Keratinocyte (primary cell): ENCODE results near the gene KDM5B. TPM values are rescaled to one million over a fixed set of nuclear protein-coding genes. Genes with fewer than 3 reads are reported as not detected.

Source experiments
- DNase-seq: peaks from one replicate; pipeline ENCODE4 v3.0.0-alpha.2; 2011; ENCODE audit warnings: low read depth, missing footprints, low spot score
- FAIRE-seq: peaks from 2 replicates; lab custom pipeline; 2011; peaks lifted over from hg19 to GRCh38; lab: Jason Lieb, UNC
- H2AFZ ChIP-seq: 2 replicates; pipeline ENCODE4 v1.6.0; 2012; ENCODE audit warnings: low read length, control low read depth, inconsistent platforms; ENCODE audit not compliant: control insufficient read depth
- H3K27ac ChIP-seq: 2 replicates; pipeline ENCODE4 v1.5.1; 2011; ENCODE audit warnings: low read length; ENCODE audit not compliant: control insufficient read depth, insufficient read depth
- H3K27me3 ChIP-seq: 3 replicates; pipeline ENCODE4 v1.6.0; 2011; ENCODE audit warnings: low read length; ENCODE audit not compliant: control insufficient read depth, insufficient read depth; ENCODE audit errors: extremely low read depth
- H3K36me3 ChIP-seq, 2 experiments: 2 replicates in 1 of 2; 3 replicates in 1 of 2; pipeline ENCODE4 v1.5.1; 2011; ENCODE audit warnings: low read length in 2 of 2, mild to moderate bottlenecking in 1 of 2; ENCODE audit not compliant: control insufficient read depth in 2 of 2, insufficient read depth in 2 of 2; ENCODE audit errors: extremely low read depth in 1 of 2
- H3K4me1 ChIP-seq: 3 replicates; pipeline ENCODE4 v1.5.1; 2011; ENCODE audit warnings: low read length; ENCODE audit not compliant: control insufficient read depth, insufficient read depth; ENCODE audit errors: extremely low read depth
- H3K4me2 ChIP-seq: 3 replicates; pipeline ENCODE4 v1.6.0; 2011; ENCODE audit warnings: low read depth, low read length; ENCODE audit not compliant: control insufficient read depth, insufficient read depth; ENCODE audit errors: extremely low read depth
- H3K4me3 ChIP-seq, 3 experiments: fragments of 200-600 bp in 1 of 3; sonication (generic) in 1 of 3; 2 replicates in 2 of 3; 3 replicates in 1 of 3; pipeline ENCODE4 v1.5.1; 2011 to 2016; ENCODE audit warnings: low read length in 3 of 3, mild to moderate bottlenecking in 3 of 3, control low read depth in 2 of 3, inconsistent platforms in 1 of 3, low read depth in 1 of 3, mixed read lengths in 1 of 3, mixed run types in 1 of 3, moderate library complexity in 1 of 3; ENCODE audit not compliant: control insufficient read depth in 2 of 3, insufficient read depth in 2 of 3; ENCODE audit errors: extremely low read depth in 1 of 3
- H3K79me2 ChIP-seq: 2 replicates; pipeline ENCODE4 v1.6.0; 2012; ENCODE audit warnings: low read length; ENCODE audit not compliant: control insufficient read depth, insufficient read depth
- H3K9ac ChIP-seq: 3 replicates; pipeline ENCODE4 v1.6.0; 2011; ENCODE audit warnings: low read length; ENCODE audit not compliant: control insufficient read depth, insufficient read depth; ENCODE audit errors: extremely low read depth
- H3K9me1 ChIP-seq: 3 replicates; pipeline ENCODE4 v1.6.0; 2011; ENCODE audit warnings: low read length; ENCODE audit not compliant: control insufficient read depth, insufficient read depth; ENCODE audit errors: extremely low read depth
- H3K9me3 ChIP-seq: 2 replicates; pipeline ENCODE4 v1.5.1; 2012; ENCODE audit warnings: low read depth, low read length; ENCODE audit not compliant: control insufficient read depth
- H4K20me1 ChIP-seq: 3 replicates; pipeline ENCODE4 v1.6.0; 2011; ENCODE audit warnings: low read length; ENCODE audit not compliant: control insufficient read depth, insufficient read depth; ENCODE audit errors: extremely low read depth
- CTCF ChIP-seq, 3 experiments: IDR thresholded peaks in 1 of 3; conservative IDR thresholded peaks in 1 of 3; optimal IDR thresholded peaks in 1 of 3; 2 replicates in 2 of 3; 3 replicates in 1 of 3; pipeline versions ENCODE3 to v1.5.1; 2011; ENCODE audit warnings: low read length in 3 of 3, mild to moderate bottlenecking in 3 of 3, moderate library complexity in 2 of 3, control low read depth in 1 of 3, inconsistent platforms in 1 of 3; ENCODE audit not compliant: insufficient read depth in 2 of 3; ENCODE audit errors: extremely low read depth in 1 of 3
- EZH2 ChIP-seq: IDR thresholded peaks from one replicate; pipeline ENCODE4 v1.6.1; 2012; ENCODE audit warnings: inconsistent platforms, mild to moderate bottlenecking, low read length, moderate library complexity
- dilution Hi-C: fragments of 300-500 bp; cut with MboI; formaldehyde crosslinking; loops from one replicate; pipeline ENCODE4 v1.7.0; 2020; ENCODE audit warnings: low sequenced_read_pairs; ENCODE audit not compliant: extremely low pct_ligation_motif_present
- polyA plus RNA-seq, 5 experiments: library from polyadenylated mRNA; depleted of rRNA in 3 of 5; stranded (reverse) in 3 of 5; stranded (forward) in 1 of 5; unstranded in 1 of 5; fragments of >200 nt; gene quantifications; 1 replicate in 1 of 5; 2 replicates in 3 of 5; 3 replicates in 1 of 5; pipeline versions ENCODE4 v1.2.1 to v1.2.3, GENCODE V29; 2011 to 2012; ENCODE audit warnings: missing spikeins in 2 of 5, low read depth in 1 of 5, low replicate concordance in 1 of 5

KDM5B gene
- polyA plus RNA-seq, 1 donor (not counting 4 experiments of a cell fraction or from before 2014, with no cell fraction given), result 60.1 TPM

- H4K20me1 ChIP-seq, result peaks cover 43% of the 10 kb centered on the region
- no peak overlapping the region for H3K9ac ChIP-seq
- DNase-seq (no peak), FAIRE-seq (no peak)
- H3K9me1 ChIP-seq, result peaks cover 3% of the 10 kb centered on the region
- no peaks in the 10 kb centered on the region for H3K9me3 ChIP-seq
- peaks cover 5 to 10% of the 10 kb centered on the region in 2 experiments for H3K36me3 ChIP-seq
- no peak overlapping the region for H3K4me2 ChIP-seq
- H2AFZ ChIP-seq, result no peak overlapping the region
- peaks cover 98% of the 10 kb centered on the region for H3K79me2 ChIP-seq
- peaks cover 25% of the 10 kb centered on the region for H3K4me1 ChIP-seq
- no peak overlapping the region for H3K27ac ChIP-seq
- no peak for TF ChIP-seq CTCF (optimal IDR thresholded peaks at IDR 0.05 in 1 of 3, IDR thresholded peaks at IDR 0.05 in 1 of 3, conservative IDR thresholded peaks at IDR 0.05 in 1 of 3; ENCODE audit: extremely low read depth in 1 of 3, insufficient read depth in 2 of 3, low read length in 3 of 3)
- TF ChIP-seq EZH2, result no peak
- H3K4me3 ChIP-seq, result no peak overlapping the region
- no peaks in the 10 kb centered on the region for H3K27me3 ChIP-seq
- dilution Hi-C loops, result loop anchor here (5.0 kb wide), 1 partner anchor 57 kb away; no protein-coding TSS in a partner anchor
Measured at GRCh38 chr1:202800742-202801141, 7.5 kb downstream of the KDM5B start.

- Histone ChIP-seq H3K27ac (no peak overlapping the region), H3K4me1 (peaks cover 10% of the 10 kb centered on the region), H4K20me1 (peaks cover 51% of the 10 kb centered on the region), H3K9me1 (peaks cover 3% of the 10 kb centered on the region), H3K79me2 (peaks cover 97% of the 10 kb centered on the region), H2AFZ (no peak overlapping the region), H3K9me3 (no peaks in the 10 kb centered on the region), H3K9ac (no peak overlapping the region), H3K4me2 (no peak overlapping the region), H3K36me3 (peaks cover 5 to 10% of the 10 kb centered on the region in 2 experiments), H3K27me3 (no peaks in the 10 kb centered on the region), H3K4me3 (no peak overlapping the region)
- FAIRE-seq (no peak), DNase-seq (no peak)
- TF ChIP-seq CTCF (optimal IDR thresholded peaks at IDR 0.05 in 1 of 3, IDR thresholded peaks at IDR 0.05 in 1 of 3, conservative IDR thresholded peaks at IDR 0.05 in 1 of 3; ENCODE audit: extremely low read depth in 1 of 3, insufficient read depth in 2 of 3, low read length in 3 of 3) (no peak), EZH2 (no peak)
- dilution Hi-C loops, result no loop called here
Measured at GRCh38 chr1:202798792-202799331, 9.4 kb downstream of the KDM5B start.
